Right ventricle myocardium inferior (tissue), 1 donor: Measurements from ENCODE around the gene NIM1K. TPM values are rescaled to one million over a fixed set of nuclear protein-coding genes. Genes with fewer than 3 reads are reported as not detected.
"Not testable (repeated sequence)": the region's sequence is repeated elsewhere in the genome, so short reads cannot be mapped to it uniquely, and the experiment has no call there.

Experiments used
- ATAC-seq: fragments of 200-7000 bp; cut with Tn5 transposase; one replicate; pipeline ENCODE4 v1.9.1; 2020; ENCODE audit warnings: mild to moderate bottlenecking, moderate library complexity
- DNase-seq: peaks from one replicate; pipeline ENCODE4 v3.0.0; 2021; ENCODE audit errors: missing footprints
- intact Hi-C: fragments of 100-400 bp; cut with DNase I; formaldehyde crosslinking; loops from one replicate; pipeline ENCODE4 v1.11.0; 2022
- long read RNA-seq: library from polyadenylated mRNA; unstranded; transcript quantifications from one replicate; pipeline ENCODE4 v2.0.0, GENCODE V29; 2021
- total RNA-seq: library from RNA; stranded (reverse); fragmentation: NEBNext Ultra II Directional; extraction: Animal tissue kit (Norgen Biotek cat#: 25700); gene quantifications from one replicate; pipeline ENCODE4 v1.2.1, GENCODE V29; 2021
- donor health status: DM: no; HTN: yes; CAD: no; lungs with severe emphysema.

The NIM1K gene
- 0.14 TPM for total RNA-seq
- long read RNA-seq = 0 reads

DNA sequence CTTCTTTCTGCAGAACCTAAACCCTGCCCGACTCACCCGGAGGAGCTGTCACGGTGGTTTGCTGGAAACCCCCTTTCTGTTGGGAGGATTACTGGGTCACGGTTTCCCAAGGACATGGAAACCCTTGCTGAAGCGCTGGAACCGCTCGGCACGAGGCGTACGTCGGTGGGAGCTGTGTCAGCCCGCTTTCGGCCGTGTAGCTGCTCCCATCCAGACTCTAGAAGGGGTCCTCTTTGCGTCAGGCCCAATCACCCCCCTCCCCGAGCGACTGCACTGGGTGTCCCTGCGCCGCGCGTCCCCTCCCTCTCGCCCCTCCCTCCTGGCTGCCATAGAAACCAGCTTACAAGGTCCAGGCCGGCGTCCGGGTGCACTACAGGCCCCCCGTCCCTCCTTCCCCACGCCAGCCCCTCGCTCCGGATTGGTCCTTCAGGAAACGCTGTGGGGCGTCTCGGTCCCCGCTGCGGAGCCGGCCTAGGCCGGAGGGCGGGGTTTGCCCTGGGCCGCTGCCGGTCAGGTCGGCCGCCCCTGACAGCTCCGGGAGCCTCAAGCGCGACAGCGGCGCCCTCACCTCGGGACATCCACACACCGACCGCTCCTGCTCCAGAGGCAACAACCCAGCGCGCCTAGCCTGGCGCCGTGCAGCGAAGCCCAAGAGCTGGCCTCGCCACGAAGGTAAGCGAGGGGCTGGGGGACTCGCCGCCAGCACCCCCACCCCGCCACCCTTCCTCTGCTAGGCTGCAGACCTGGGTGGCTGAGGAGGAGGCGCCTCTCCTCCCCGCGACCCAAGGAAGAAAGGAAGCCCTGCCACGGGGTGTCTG lies at the start of gene NIM1K:
NIM1K (plus strand) TSS at position 486 of the 818 bp plus-strand sequence. CDS start 53,551 bp downstream, outside the sequence.
- peak; percentile 92 for ATAC-seq
- peak; percentile 84 for DNase-seq
- intact Hi-C loops = no loop called here

DNA sequence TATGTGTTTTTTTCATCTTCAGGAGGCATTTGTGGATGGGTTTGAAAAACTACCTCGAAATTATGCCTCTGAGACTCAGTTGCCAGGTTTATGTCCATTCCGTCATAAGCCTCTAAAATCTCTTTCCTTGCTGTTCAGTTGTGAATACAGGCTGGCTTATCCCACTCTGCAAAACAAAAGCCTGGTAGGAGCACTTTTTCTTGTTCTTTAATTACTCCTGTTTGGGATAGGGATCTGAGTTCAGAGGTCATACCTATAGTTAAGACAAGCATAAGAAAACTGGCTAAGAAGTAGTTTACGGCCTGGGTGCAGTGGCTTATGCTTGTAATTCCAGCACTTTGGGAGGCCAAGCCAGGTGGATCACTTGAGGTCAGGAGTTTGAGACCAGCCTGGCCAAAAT lies 47.0 kb upstream of the NIM1K start:
- intact Hi-C loops = no loop called here
- ATAC-seq (no peak), DNase-seq (no peak)

GRCh38 chr5:43146958-43147357 lies 45.1 kb upstream of the NIM1K start:
- intact Hi-C loops = no loop called here
- ATAC-seq (no peak), DNase-seq (no peak)

- ATAC-seq = no peak
- intact Hi-C loops = no loop called here
- no peak for DNase-seq
Observed at GRCh38 chr5:43148417-43148816, 43.6 kb upstream of the NIM1K start.

- no peak for ATAC-seq
- intact Hi-C loops = no loop called here
Observed at GRCh38 chr5:43149231-43149630, 42.8 kb upstream of the NIM1K start.

DNA sequence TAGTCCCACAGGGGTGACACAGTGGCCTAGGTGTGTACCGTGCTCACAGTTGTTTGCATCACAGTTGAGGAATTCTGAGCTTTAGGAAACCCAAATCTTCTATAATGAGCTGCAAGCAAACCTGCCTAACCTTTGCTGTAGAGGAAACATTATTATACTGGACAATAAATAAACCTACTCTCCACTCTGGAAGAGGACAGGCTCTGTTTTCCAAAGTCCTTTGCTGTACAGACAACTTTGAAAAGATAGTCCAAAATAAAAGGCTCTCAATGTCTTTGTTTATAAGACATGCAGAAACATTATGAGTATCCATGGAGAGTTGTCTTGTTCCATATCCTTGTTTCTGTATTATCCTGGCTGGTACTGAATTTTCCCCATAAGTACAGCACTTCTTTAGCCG lies 42.0 kb upstream of the NIM1K start:
- ATAC-seq (no peak), DNase-seq (no peak)
- intact Hi-C loops = no loop called here

More at GRCh38 chr5:43149231-43149630, 42.8 kb upstream of the NIM1K start:
- DNase-seq = no peak

GRCh38 chr5:43150748-43151147 lies 41.3 kb upstream of the NIM1K start:
- ATAC-seq (no peak), DNase-seq (no peak)
- intact Hi-C loops = no loop called here

DNA sequence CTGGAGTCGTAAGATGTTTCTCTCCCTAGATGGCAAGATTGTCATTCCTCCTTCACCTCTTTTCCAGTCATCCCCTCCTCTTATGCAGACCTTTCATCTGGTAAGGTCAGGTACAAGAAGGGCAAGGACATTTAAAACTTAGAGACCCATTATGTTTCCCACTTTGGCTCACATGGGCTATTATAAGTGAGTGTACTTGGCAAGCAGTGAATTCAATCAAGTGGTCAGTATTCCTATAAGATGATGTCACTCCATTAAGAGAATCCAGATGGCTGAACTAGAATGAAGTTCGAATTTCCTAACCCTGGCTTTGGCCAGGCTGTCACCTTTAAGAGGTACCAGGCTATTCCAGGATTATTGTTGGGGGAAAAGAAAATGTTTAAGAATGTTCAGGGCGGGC lies 39.1 kb upstream of the NIM1K start:
- intact Hi-C loops = no loop called here
- no peak for DNase-seq
- no peak for ATAC-seq

DNA sequence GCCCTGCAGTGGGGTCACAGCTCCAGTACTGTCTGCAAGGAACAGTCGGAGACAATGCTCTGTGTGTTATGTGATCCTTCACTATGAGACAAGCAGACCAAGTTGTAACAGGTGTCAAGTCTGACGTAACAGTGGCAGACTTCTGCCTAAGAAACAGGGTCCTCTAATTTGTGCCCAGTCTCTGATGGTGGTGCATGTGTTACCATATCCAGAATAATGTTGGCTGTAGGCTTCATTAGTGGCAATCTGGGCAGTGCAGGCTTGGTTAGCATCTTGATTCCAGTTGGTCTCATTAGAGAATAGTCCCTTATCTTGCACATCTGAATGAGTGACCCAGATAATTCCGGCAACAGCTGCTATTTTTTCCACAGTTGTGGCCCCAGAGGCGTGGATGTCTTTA lies 37.6 kb upstream of the NIM1K start:
- intact Hi-C loops = no loop called here
- no peak for ATAC-seq

GRCh38 chr5:43155394-43156096 lies 36.5 kb upstream of the NIM1K start:
- ATAC-seq = no peak
- DNase-seq = no peak
- intact Hi-C loops = no loop called here

More for the DNA sequence above, 37.6 kb upstream of the NIM1K start:
- no peak for DNase-seq

- intact Hi-C loops = no loop called here
- ATAC-seq (peak; percentile 37), DNase-seq (no peak)
Observed at GRCh38 chr5:43156388-43156787, 35.6 kb upstream of the NIM1K start.

DNA sequence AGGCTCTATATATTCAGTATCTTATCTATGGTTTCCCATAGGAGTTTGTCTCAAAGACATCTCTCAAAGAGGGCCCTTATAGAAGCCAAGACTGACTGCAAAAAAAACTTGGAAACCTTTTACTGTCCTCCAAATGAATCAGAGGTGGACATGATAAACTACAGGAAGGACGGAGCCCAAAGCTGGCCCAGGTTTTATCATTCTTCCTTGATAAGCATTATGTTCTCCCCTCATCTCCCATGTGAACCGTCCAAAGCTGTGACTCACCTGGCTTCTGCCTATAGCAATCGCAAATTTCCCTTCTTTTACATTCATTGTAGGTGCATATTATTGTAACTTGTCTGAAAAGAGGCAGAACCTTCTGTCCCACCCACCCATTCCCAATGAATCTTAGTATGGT lies 35.0 kb upstream of the NIM1K start:
- ATAC-seq (no peak), DNase-seq (no peak)
- intact Hi-C loops = no loop called here

DNA sequence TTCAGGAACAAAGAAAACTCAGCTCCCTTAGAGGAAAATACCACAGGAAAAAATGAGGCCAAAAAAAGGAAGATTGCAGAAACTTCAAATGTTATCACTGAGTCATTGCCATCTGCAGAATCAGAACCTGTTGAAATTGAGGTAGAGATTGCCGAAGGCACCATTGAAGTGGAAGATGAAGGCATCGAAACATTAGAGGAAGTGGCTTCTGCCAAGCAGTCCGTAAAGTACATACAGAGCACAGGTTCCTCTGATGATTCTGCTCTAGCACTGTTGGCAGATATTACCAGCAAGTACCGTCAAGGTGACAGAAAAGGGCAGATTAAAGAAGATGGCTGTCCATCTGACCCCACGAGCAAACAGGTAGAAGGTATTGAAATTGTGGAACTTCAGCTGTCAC lies 30.8 kb upstream of the NIM1K start:
- ATAC-seq (no peak), DNase-seq (no peak)
- intact Hi-C loops = no loop called here

- intact Hi-C loops, ATAC-seq, DNase-seq: not testable (repeated sequence)
Observed at GRCh38 chr5:43164801-43165200, 27.2 kb upstream of the NIM1K start.

DNA sequence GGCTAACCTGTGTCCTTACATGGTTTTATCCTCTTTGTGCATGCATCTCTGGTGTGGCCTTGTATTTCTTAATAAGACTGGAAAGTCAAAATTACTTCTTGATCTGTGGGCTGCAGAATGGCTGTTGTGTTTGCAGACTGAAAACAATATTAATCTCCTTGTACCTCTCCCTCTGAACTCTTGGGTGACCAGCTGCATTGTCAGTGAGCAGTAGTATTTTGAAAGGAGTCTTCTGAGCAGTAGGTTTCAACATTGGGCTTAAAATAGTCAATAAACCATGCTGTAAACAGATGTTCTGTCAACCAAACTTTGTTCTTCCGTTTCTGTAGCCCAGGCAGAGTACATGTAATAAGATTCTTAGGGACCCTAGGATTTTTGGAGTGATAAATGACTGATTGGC lies 26.7 kb upstream of the NIM1K start:
- ATAC-seq (no peak), DNase-seq (no peak)
- intact Hi-C loops = no loop called here

- DNase-seq (no peak), ATAC-seq (no peak)
- intact Hi-C loops = no loop called here
Observed at GRCh38 chr5:43168175-43168574, 23.9 kb upstream of the NIM1K start.

- DNase-seq (no peak), ATAC-seq (no peak)
- intact Hi-C loops = no loop called here
Observed at GRCh38 chr5:43171451-43171850, 20.6 kb upstream of the NIM1K start.

- intact Hi-C loops = no loop called here
- ATAC-seq (no peak), DNase-seq (no peak)
Observed at GRCh38 chr5:43171926-43172325, 20.1 kb upstream of the NIM1K start.

- intact Hi-C loops = no loop called here
- DNase-seq (no peak), ATAC-seq (no peak)
Observed at GRCh38 chr5:43172779-43173178, 19.2 kb upstream of the NIM1K start.

DNA sequence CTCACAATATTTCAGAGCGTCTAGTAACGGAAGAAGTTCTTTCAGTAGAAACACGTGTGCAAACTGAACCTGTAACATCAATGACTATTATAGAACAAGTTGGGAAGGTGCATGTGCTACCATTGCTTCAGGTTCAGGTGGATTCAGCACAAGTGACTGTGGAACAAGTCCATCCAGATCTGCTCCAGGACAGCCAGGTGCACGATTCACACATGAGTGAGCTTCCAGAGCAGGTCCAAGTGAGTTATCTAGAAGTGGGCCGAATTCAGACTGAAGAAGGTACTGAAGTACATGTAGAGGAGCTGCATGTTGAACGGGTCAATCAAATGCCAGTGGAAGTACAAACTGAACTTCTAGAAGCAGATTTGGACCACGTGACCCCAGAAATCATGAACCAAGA lies 17.4 kb upstream of the NIM1K start:
- no peak for DNase-seq
- intact Hi-C loops = no loop called here
- ATAC-seq = no peak
